Renal cortex interstitium (tissue), 11 donors: ENCODE results near the gene EVX2. TPM values are rescaled to one million over a fixed set of nuclear protein-coding genes. Genes with fewer than 3 reads are reported as not detected.
A peak's percentile ranks its signal among the peaks of the same experiment; 100 is the strongest.

ENCODE experiments used
- DNase-seq, 11 donors: peaks; one replicate each; pipeline ENCODE4 v3.0.0-alpha.2; 2013; ENCODE audit warnings: low read depth in 9 of 11, low spot score in 4 of 11; ENCODE audit errors: extremely low read depth in 1 of 11
- polyA plus RNA-seq, 3 donors: library from polyadenylated mRNA; unstranded; fragments of 120-200 nt; gene quantifications; one replicate each; pipeline ENCODE4 v1.2.1, GENCODE V29; 2013; ENCODE audit not compliant: insufficient read length in 3 of 3

The EVX2 gene
- polyA plus RNA-seq, 3 donors, result not detected

GRCh38 chr2:176124110-176124946 is 40.6 kb upstream of the EVX2 start:
- DNase-seq, result no peak

- DNase-seq, result no peak
Measured at GRCh38 chr2:176123411-176124109, 39.8 kb upstream of the EVX2 start.

GRCh38 chr2:176122683-176123410 is 39.1 kb upstream of the EVX2 start, which contains the start of gene HOXD9:
Gene HOXD9 (plus strand): TSS chr2:176122719. CDS start chr2:176122769, 50 bp downstream.
- DNase-seq, result no peak

- DNase-seq, result no peak
Measured at GRCh38 chr2:176122052-176122682, 38.4 kb upstream of the EVX2 start.

- DNase-seq, result no peak
Measured at GRCh38 chr2:176121190-176122051, 37.7 kb upstream of the EVX2 start.

GRCh38 chr2:176120364-176121189 is 36.8 kb upstream of the EVX2 start:
- DNase-seq, result no peak

- peak in 2 of 11 donors; percentile 80 to 91 for DNase-seq
Measured at GRCh38 chr2:176118601-176119339, 35.0 kb upstream of the EVX2 start.

- no peak for DNase-seq
Measured at GRCh38 chr2:176117823-176118371, 34.1 kb upstream of the EVX2 start.

GRCh38 chr2:176117162-176117822 is 33.5 kb upstream of the EVX2 start:
- DNase-seq, result no peak

GRCh38 chr2:176115883-176116813 is 32.4 kb upstream of the EVX2 start, which contains the start of gene HOXD10:
Gene HOXD10 (plus strand): TSS chr2:176116778. CDS start chr2:176116834, 56 bp downstream.
- peak in 6 of 11 donors; percentile 87 to 96 (median 92) for DNase-seq

GRCh38 chr2:176114930-176115625 is 31.3 kb upstream of the EVX2 start:
- DNase-seq, result no peak

- no peak for DNase-seq
Measured at GRCh38 chr2:176114120-176114929, 30.6 kb upstream of the EVX2 start.
